GM18951 (cell line): ENCODE measurements around the gene MKX.

Source experiments
- POLR2A ChIP-seq: IDR thresholded peaks from 4 replicates; pipeline ENCODE4 v1.6.1; 2011; ENCODE audit warnings: mild to moderate bottlenecking; ENCODE audit not compliant: insufficient read length, insufficient read depth; ENCODE audit errors: extremely low read depth
- in situ Hi-C: fragments of 300-500 bp; cut with MboI; formaldehyde crosslinking; loops from one replicate; pipeline ENCODE4 v1.12.0; 2022; ENCODE audit warnings: low sequenced_read_pairs, mixed read lengths, inconsistent platforms; ENCODE audit not compliant: unreplicated experiment

Gene MKX, protein sequence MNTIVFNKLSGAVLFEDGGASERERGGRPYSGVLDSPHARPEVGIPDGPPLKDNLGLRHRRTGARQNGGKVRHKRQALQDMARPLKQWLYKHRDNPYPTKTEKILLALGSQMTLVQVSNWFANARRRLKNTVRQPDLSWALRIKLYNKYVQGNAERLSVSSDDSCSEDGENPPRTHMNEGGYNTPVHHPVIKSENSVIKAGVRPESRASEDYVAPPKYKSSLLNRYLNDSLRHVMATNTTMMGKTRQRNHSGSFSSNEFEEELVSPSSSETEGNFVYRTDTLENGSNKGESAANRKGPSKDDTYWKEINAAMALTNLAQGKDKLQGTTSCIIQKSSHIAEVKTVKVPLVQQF

DNA sequence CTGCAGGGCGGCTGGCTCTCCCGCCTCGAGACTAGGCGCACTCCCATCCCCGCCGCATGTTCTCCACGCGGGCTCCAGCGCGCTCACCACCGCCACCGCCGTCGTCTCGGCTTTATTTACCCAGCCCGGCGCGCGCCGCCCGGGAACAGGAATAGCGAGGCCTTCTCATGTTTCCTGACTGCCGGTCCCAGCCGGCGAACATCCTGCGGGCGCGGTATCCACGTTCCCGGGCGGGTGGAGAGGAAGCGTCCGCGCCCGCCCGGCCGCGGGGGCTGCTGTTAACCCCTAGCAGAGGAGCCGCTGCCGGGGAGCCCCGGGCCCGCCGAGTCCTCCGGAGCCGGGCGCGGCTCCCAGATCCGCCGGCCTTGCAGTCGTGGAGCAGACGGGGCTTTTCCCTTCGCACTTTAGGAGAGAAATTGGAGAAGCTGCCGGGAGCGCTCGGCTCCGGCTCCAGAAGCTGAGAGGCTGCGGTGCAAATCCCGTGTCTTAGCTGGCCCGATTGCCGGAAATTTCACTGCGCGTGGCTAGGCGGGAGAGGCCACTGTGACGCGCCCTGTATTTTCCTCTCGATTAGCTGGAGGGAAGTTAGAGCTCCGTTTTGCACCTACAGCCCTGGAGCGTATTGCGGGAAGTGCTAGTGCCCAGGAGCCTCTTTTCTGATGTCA, at the start of gene MKX:
MKX (minus strand) TSS at position 88 of the 665 bp plus-strand sequence. CDS start 2,404 bp downstream, outside the sequence.
- in situ Hi-C loops = loop anchor here (25.0 kb wide), 1 partner anchor 641 kb away; no protein-coding TSS in a partner anchor
- no peak for TF ChIP-seq POLR2A

DNA sequence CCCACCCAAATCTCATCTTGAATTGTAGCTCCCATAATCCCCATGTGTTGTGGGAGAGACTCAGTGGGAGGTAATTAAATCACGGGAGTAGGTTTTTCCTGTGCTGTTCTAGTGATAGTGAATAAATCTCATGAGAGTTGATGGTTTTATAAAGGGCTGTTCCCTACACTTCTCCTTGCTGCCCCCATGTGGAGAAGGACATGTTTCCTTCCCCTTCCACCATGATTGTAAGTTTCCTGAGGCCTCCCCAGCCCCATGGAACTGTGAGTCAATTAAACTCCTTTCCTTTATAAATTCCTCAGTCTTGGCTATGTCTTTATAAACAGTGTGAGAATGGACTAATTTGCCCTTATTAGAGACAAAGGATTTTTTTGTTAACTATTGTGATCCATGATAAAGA, 48.5 kb upstream of the MKX start:
- in situ Hi-C loops = no loop called here
- TF ChIP-seq POLR2A = no peak

DNA sequence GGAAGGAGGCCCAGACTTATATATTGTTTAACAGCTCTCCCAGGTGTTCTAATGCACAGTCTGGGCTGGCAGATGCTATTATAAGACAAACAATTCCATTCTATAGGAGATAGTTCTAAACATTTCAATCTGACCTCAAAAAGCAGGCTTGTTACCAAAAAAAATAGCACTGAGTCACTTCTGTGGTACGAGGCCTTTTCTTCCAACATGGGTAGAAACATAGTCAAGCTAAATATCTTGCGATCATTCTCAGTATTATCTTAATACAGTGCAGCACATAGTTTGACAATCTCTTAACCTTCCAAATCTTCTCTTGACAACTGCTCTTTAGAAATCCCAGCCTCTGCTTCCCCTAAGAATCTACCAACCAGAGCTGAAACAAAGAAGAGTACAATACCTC, 46.6 kb upstream of the MKX start:
- in situ Hi-C loops = no loop called here
- no peak for TF ChIP-seq POLR2A

DNA sequence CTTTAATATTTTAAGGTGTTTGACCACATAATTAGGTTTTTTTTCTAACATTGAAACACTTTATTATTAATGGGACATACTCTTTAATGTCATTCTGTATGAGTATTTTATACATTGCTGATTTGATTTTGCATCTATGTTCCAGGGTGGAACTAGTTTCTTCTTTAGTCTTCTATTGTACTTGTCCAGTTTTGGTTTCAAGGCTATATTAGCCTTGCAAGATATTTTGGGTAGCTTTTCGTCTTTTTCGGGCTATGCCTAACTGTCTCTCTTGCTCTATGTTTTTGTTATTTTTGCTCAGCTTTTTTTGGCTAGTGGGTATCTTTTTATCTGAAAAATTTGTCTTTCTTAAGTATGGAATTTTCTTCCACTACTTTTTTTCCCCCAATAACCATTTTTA, 38.7 kb upstream of the MKX start:
- no peak for TF ChIP-seq POLR2A
- in situ Hi-C loops = no loop called here

DNA sequence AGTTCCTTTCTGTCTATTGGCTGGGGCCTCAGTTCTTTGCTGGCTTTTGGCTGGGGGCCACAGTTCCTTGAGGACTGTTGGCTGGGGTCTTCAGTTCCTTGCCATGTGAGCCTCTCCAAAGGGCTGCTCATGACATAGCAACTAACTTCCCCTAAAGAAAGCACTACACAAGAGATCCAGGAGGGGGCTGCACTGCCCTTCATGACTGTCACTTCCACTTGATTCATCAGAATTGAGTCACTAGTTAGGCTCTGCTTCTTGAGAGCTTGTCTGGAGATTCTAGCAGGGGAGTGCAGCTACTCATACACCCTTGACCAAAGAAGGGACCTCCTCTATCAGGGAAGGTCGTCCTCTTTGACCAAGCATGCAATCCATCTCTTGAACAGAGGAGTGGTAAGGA, 38.0 kb upstream of the MKX start:
- in situ Hi-C loops = no loop called here
- TF ChIP-seq POLR2A = no peak

DNA sequence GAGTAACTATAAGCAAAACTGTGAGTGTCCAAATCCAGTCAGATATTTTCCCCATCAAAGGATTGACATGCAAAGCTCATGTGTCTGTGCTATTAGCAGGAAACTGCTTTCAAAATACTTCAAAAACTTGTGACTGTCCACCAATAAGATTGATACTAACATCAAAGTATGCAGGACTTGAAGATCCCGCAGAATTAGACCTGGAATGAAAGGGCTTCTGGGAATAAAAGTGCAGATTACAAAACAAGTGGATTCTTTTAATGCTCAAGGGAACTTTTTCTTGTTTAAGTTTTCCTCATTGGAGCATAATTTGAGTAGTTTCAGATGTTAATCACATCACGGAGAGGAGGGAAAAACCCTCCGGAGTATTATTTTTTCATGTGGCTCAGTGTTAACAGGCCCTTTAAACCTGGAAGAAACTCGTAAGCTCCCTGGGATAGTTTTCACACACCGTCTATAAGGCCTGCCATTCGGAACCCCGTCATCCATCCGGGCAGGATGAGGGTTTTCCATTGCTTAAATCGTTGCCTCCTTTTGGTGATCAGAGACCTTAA, 33.9 kb upstream of the MKX start:
- in situ Hi-C loops = no loop called here
- TF ChIP-seq POLR2A = no peak

DNA sequence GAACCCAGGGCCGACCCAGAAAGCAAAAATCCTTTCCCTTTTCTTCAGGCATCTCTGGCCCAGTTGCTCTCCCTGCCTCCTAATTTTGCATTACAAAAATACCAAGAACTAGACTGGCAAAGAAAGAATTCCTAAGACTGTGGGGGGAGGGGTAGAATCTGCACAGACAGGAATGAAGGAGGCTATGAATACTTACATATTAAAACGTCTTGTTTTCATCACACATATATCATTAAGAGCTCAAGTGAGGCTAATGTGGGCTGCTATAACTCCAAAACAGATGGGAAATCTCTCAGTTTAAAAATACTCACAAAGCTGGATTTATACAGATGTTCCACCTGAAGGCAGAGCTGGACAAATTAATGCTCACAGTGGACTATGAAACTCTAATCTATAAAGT, 29.2 kb upstream of the MKX start:
- no peak for TF ChIP-seq POLR2A
- in situ Hi-C loops = no loop called here

DNA sequence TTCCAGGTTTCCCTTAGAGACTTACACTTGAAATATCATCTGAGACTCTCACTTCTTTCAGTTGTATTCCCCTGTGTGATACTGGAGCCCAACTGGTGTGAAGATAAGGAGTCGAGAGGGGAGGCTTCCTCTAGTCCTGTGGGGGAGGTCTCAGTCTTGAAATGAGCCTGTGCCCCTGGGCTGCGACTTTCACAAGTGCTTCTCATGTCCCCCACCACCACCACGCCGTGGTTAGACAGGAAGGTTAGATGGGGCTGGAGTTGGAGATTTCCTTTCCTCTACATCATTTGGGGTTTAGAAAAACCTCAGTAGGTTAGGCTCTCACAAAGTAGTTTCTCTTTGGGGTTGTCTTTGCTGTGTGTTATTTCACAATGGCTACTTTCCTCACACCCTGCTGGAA, 25.6 kb upstream of the MKX start:
- in situ Hi-C loops = no loop called here
- no peak for TF ChIP-seq POLR2A

DNA sequence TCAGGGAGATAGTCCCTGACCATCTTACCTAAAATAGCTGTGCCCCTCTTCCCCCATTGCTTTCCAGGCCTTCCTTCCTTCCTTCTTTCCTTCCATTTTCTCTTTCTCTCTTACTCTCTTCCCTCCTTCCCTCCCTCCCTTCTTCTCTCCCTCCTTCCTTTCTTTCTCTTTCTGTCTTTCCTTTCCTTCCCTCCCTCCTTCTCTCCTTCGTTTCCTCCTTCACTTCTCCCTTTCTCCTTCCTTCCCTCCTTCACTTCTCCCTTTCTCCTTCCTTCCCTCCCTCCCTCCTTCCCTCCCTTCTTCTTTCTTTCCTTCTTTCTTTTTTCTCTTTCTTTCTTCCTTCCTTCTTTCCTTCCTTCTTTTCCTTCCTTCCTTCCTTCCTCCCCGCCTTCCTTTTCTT, 24.6 kb upstream of the MKX start:
- TF ChIP-seq POLR2A = no peak
- in situ Hi-C loops = no loop called here

DNA sequence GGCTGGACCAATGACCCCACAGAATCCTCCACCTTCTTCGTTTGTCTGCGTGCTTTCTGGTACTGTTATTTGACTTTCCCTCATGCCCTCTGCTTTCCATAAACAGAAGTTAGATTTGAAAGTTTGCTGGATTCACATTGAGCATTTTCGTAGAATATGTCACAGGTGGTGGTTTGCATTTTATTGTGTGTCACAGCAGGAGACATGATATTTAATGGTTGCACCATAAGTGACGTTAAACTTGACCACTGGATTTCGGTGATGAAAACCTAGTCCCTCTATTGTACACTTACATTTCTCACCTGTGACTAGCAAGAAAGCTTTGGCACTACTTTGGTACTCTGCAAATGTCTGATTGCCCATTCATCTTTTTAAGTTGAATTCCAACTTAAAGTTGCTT, 15.2 kb upstream of the MKX start:
- TF ChIP-seq POLR2A = no peak
- in situ Hi-C loops = no loop called here

DNA sequence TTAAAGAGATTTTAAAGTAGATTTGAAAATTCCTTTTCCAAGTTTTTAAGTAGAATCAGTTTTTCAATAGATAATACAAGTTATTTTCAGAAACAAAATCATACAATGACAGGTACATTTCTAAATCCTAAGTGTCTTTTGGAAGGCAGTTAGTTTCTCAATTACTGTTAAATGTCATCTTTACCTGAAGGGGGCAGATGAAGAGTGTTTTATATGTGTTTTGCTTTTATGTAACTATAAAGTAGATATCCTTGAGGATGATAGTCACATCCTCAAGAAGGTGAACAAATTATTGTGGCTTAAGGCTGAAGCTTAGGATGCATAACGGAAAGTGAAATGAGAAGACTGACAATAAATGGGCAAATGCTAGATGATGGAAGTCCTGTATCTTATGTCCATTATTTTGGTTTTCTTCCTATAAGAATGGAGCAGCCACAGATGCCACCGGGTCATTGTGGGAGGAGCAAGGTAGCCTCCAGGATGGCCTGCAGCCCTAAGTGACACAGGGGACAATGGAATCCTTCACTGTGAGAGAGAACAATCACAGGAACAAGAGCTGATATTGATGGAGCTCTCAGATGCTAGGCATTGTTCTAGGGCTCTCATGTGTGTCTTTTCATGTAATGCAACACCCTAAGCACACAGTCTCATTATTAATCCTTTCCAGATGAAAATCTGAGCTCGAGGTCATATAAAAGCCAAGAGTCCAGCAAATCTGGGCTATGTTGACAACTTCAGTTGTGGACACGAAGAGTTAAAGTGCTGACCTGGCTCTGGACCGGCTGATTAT, 14.1 kb upstream of the MKX start:
- in situ Hi-C loops = no loop called here
- no peak for TF ChIP-seq POLR2A

DNA sequence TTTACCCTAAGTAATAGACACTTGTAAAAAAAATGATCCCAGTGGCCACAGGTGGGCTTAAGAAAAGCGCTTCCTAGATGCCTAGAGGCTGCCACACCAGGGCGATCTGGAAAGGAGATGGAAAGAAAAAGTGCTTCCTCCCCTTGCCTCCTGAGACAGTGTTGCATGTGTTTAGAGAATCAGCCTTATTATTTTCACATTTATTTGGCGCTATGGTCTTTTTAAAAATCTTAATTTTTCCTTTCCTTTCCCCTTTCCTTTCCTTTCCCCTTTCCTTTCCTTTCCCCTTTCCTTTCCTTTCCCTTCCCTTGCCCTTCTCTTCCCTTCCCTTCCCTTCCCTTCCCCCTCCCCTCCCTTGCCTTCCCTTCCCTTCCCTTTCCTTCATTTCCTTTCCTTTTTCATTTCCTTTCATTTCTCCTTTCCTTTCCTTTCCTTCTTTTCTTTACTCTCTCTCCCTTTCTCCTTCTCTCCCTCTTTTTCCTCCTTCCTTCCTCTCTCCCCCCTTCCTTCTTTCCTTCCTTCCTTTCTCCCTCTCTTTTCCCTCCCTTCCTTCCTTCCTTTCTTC, 7.1 kb upstream of the MKX start:
- in situ Hi-C loops = no loop called here
- no peak for TF ChIP-seq POLR2A

DNA sequence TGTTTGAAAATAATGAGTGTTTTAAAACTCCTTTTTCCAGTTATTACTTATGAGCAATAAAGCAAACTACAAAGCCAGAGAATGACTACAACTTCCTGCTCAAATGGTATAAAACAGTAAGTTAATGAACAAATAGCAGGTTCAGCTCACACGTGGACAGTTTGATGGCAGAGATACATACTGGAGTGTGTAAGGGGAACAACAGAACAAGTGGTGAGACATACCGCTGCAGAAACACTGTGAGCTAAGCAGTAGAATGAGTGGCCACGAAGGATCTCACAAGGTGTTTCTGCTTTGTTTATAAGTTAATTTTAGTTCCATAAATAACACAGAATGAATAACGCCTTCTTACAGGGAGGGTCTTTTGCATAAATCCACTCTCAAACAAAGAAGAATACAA, 3.0 kb upstream of the MKX start:
- TF ChIP-seq POLR2A = no peak

DNA sequence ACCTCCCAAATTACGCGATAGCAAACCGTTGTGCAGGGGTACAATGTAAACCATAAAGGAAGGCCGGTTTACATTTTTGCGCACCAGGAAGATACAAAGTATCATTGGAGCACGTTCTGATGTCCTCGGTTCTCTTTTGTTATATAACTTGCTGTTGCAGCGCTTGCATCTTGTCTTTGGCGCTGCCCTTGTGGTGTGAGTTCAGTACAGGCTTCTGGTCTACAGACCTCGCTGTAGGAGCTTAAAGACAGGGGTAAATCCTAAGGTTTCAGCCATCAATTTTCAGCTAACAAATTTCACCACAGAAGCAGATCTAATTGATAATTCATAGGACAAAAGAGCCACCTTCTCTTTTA, 1.5 kb upstream of the MKX start:
- TF ChIP-seq POLR2A = no peak
- in situ Hi-C loops = loop anchor here (25.0 kb wide), 1 partner anchor 640 kb away; no protein-coding TSS in a partner anchor

More for the DNA sequence above, 3.0 kb upstream of the MKX start:
- in situ Hi-C loops = loop anchor here (25.0 kb wide), 1 partner anchor 639 kb away; no protein-coding TSS in a partner anchor
